HEK293 (cell line): ENCODE data around the gene ZNF529.

ENCODE experiments used
- BCL6B ChIP-seq: fragments of 450-650 bp; formaldehyde crosslinking; IDR thresholded peaks from 2 replicates; pipeline ENCODE4 v1.5.1; 2017; ENCODE audit warnings: missing biosample characterization, missing genetic modification characterization
- CTCF ChIP-seq: fragments of 450-650 bp; formaldehyde crosslinking; IDR thresholded peaks from 2 replicates; pipeline ENCODE4 v1.5.1; 2016; ENCODE audit warnings: missing biosample characterization, missing genetic modification characterization
- REST ChIP-seq: fragments of 450-650 bp; formaldehyde crosslinking; IDR thresholded peaks from 2 replicates; pipeline ENCODE4 v1.5.1; 2016; ENCODE audit warnings: missing biosample characterization, missing genetic modification characterization
- ZNF10 ChIP-seq: fragments of 450-650 bp; formaldehyde crosslinking; IDR thresholded peaks from 2 replicates; pipeline ENCODE4 v1.5.1; 2017; ENCODE audit warnings: missing biosample characterization, missing genetic modification characterization

GRCh38 chr19:36572593-36573019 lies 486 bp downstream of the ZNF529 start:
- TF ChIP-seq BCL6B (tag by site-specific recombination): no peak
- no peak for TF ChIP-seq REST (tag by site-specific recombination)
- TF ChIP-seq CTCF (tag by site-specific recombination): no peak
- no peak for TF ChIP-seq ZNF10 (tag by site-specific recombination)
